ENCODE data around the gene UBE2N. TPM values are rescaled to one million over a fixed set of nuclear protein-coding genes. Genes with fewer than 3 reads are reported as not detected.
"Not testable (repeated sequence)": the region's sequence is repeated elsewhere in the genome, so short reads cannot be mapped to it uniquely, and the experiment has no call there.

UBE2N gene
- total RNA-seq, 2 experiments from 2014 or later: 121 to 127 TPM

- Mint-ChIP-seq H3K9me3 (no peaks in the 10 kb centered on the region), H3K4me1 (peaks cover 55% of the 10 kb centered on the region), H3K4me3 (peak overlapping the region; percentile 55), H3K27me3 (no peaks in the 10 kb centered on the region), H3K36me3 (peaks cover 19% of the 10 kb centered on the region), H3K27ac (peak overlapping the region; percentile 52)
- DNase-seq (no peak), ATAC-seq (ENCODE audit: low read depth) (peak; percentile 40)
- POLR2A ChIA-PET: interaction anchor here (0.8 kb wide), 1 partner anchor 18 kb away, joined by 7 read pairs; no protein-coding TSS in a partner anchor
Measured at GRCh38 chr12:93415723-93416464, 25.9 kb downstream of the UBE2N start.

GRCh38 chr12:93413064-93413463, 28.7 kb downstream of the UBE2N start:
- POLR2A ChIA-PET: no interaction called here
- Mint-ChIP-seq H3K4me3 (no peak overlapping the region), H3K27me3 (no peaks in the 10 kb centered on the region), H3K4me1 (peaks cover 42% of the 10 kb centered on the region), H3K27ac (no peak overlapping the region), H3K9me3 (no peaks in the 10 kb centered on the region), H3K36me3 (peaks cover 26% of the 10 kb centered on the region)
- ATAC-seq (ENCODE audit: low read depth) (no peak), DNase-seq (no peak)

GRCh38 chr12:93412396-93412795, 29.4 kb downstream of the UBE2N start:
- H3K9me3 Mint-ChIP-seq; H3K4me3 Mint-ChIP-seq; DNase-seq; H3K27me3 Mint-ChIP-seq; ATAC-seq (ENCODE audit: low read depth); POLR2A ChIA-PET: not testable (repeated sequence)
- peaks cover 40% of the 10 kb centered on the region for H3K4me1 Mint-ChIP-seq
- H3K27ac Mint-ChIP-seq: peak overlapping the region; percentile 33
- peaks cover 30% of the 10 kb centered on the region for H3K36me3 Mint-ChIP-seq

- H3K9me3 Mint-ChIP-seq: not testable (repeated sequence)
- H3K27ac Mint-ChIP-seq: peak overlapping the region; percentile 43
Measured at GRCh38 chr12:93411060-93411459, 30.7 kb downstream of the UBE2N start.

GRCh38 chr12:93409343-93410187, 32.2 kb downstream of the UBE2N start:
- H3K4me3 Mint-ChIP-seq; H3K27me3 Mint-ChIP-seq; H3K27ac Mint-ChIP-seq; DNase-seq; H3K9me3 Mint-ChIP-seq; ATAC-seq (ENCODE audit: low read depth); POLR2A ChIA-PET: not testable (repeated sequence)
- Mint-ChIP-seq H3K4me1 (peaks cover 18% of the 10 kb centered on the region), H3K36me3 (peaks cover 36% of the 10 kb centered on the region)

More at GRCh38 chr12:93411060-93411459, 30.7 kb downstream of the UBE2N start:
- peaks cover 32% of the 10 kb centered on the region for H3K36me3 Mint-ChIP-seq
- H3K4me3 Mint-ChIP-seq; POLR2A ChIA-PET; DNase-seq; ATAC-seq (ENCODE audit: low read depth); H3K27me3 Mint-ChIP-seq: not testable (repeated sequence)
- H3K4me1 Mint-ChIP-seq: peaks cover 28% of the 10 kb centered on the region

GRCh38 chr12:93408813-93409212, 32.9 kb downstream of the UBE2N start:
- H3K27ac Mint-ChIP-seq: peak overlapping the region; percentile 34
- no peaks in the 10 kb centered on the region for H3K9me3 Mint-ChIP-seq
- no peak overlapping the region for H3K4me3 Mint-ChIP-seq
- POLR2A ChIA-PET: no interaction called here
- ATAC-seq (ENCODE audit: low read depth): no peak
- no peaks in the 10 kb centered on the region for H3K27me3 Mint-ChIP-seq
- no peak for DNase-seq
- H3K36me3 Mint-ChIP-seq: peaks cover 37% of the 10 kb centered on the region
- H3K4me1 Mint-ChIP-seq: peaks cover 15% of the 10 kb centered on the region

GRCh38 chr12:93407963-93408283, 33.8 kb downstream of the UBE2N start:
- H3K9me3 Mint-ChIP-seq: no peaks in the 10 kb centered on the region
- peaks cover 34% of the 10 kb centered on the region for H3K36me3 Mint-ChIP-seq
- H3K27me3 Mint-ChIP-seq: no peaks in the 10 kb centered on the region
- POLR2A ChIA-PET: no interaction called here
- peaks cover 8% of the 10 kb centered on the region for H3K4me1 Mint-ChIP-seq
- no peak for DNase-seq
- no peak overlapping the region for H3K27ac Mint-ChIP-seq
- no peak overlapping the region for H3K4me3 Mint-ChIP-seq
- no peak for ATAC-seq (ENCODE audit: low read depth)

GRCh38 chr12:93407054-93407962, 34.4 kb downstream of the UBE2N start:
- H3K36me3 Mint-ChIP-seq: peaks cover 37% of the 10 kb centered on the region
- H3K4me3 Mint-ChIP-seq: no peak overlapping the region
- H3K9me3 Mint-ChIP-seq: no peaks in the 10 kb centered on the region
- no peak for DNase-seq
- no peak for ATAC-seq (ENCODE audit: low read depth)
- POLR2A ChIA-PET: no interaction called here
- no peaks in the 10 kb centered on the region for H3K27me3 Mint-ChIP-seq
- H3K4me1 Mint-ChIP-seq: peaks cover 10% of the 10 kb centered on the region
- H3K27ac Mint-ChIP-seq: no peak overlapping the region

GRCh38 chr12:93404961-93405849, 36.5 kb downstream of the UBE2N start:
- Mint-ChIP-seq H3K4me3 (no peak overlapping the region), H3K27me3 (no peaks in the 10 kb centered on the region), H3K27ac (no peak overlapping the region), H3K9me3 (no peaks in the 10 kb centered on the region), H3K4me1 (peaks cover 2% of the 10 kb centered on the region), H3K36me3 (peaks cover 25% of the 10 kb centered on the region)
- DNase-seq (no peak), ATAC-seq (ENCODE audit: low read depth) (no peak)
- POLR2A ChIA-PET: interaction anchor here (0.6 kb wide), 3 partner anchors 40 to 743 kb away, joined by 3 to 7 read pairs (median 5); partner anchors contain the start of genes MRPL42 and PLXNC1

- Mint-ChIP-seq H3K36me3 (peaks cover 25% of the 10 kb centered on the region), H3K4me3 (no peak overlapping the region), H3K4me1 (peaks cover 2% of the 10 kb centered on the region), H3K27ac (peak overlapping the region; percentile 12), H3K27me3 (no peaks in the 10 kb centered on the region), H3K9me3 (no peaks in the 10 kb centered on the region)
- ATAC-seq (ENCODE audit: low read depth) (no peak), DNase-seq (no peak)
- POLR2A ChIA-PET: no interaction called here
Measured at GRCh38 chr12:93403988-93404803, 37.6 kb downstream of the UBE2N start.

- no peaks in the 10 kb centered on the region for H3K27me3 Mint-ChIP-seq
- ATAC-seq (ENCODE audit: low read depth): no peak
- POLR2A ChIA-PET: interaction anchor here (0.7 kb wide), 1 partner anchor 89 kb away, joined by 3 read pairs; no protein-coding TSS in a partner anchor
- H3K9me3 Mint-ChIP-seq: no peaks in the 10 kb centered on the region
- peaks cover 2% of the 10 kb centered on the region for H3K4me1 Mint-ChIP-seq
- no peak overlapping the region for H3K4me3 Mint-ChIP-seq
- DNase-seq: no peak
- H3K36me3 Mint-ChIP-seq: peaks cover 24% of the 10 kb centered on the region
- no peak overlapping the region for H3K27ac Mint-ChIP-seq
Measured at GRCh38 chr12:93402333-93403311, 39.1 kb downstream of the UBE2N start.
